Tibial artery (tissue), 4 donors: Measurements from ENCODE around the gene KCNK18.

ENCODE experiments used
- DNase-seq, 2 donors: peaks; one replicate each; pipeline ENCODE4 v3.0.0-alpha.2; 2019
- H3K27ac ChIP-seq, 2 donors: fragments of 200-600 bp; sonication (generic) in 1 of 2; 1 replicate in 1 of 2; 2 replicates in 1 of 2; pipeline ENCODE4 v1.5.1; 2018 to 2019; ENCODE audit warnings: mild to moderate bottlenecking in 1 of 2
- H3K27me3 ChIP-seq, 2 donors: fragments of 200-600 bp; sonication (generic) in 1 of 2; one replicate each; pipeline versions ENCODE4 v1.5.1 to v1.6.0; 2016 to 2019
- H3K36me3 ChIP-seq, 3 donors: fragments of 200-600 bp; sonication (generic) in 2 of 3; one replicate each; pipeline ENCODE4 v1.5.1; 2016 to 2019; ENCODE audit warnings: mild to moderate bottlenecking in 2 of 3
- H3K4me1 ChIP-seq, 4 donors: fragments of 200-600 bp; sonication (generic) in 2 of 4; 1 replicate in 3 of 4; 2 replicates in 1 of 4; pipeline ENCODE4 v1.5.1; 2016 to 2019
- H3K4me3 ChIP-seq, 2 donors: fragments of 200-600 bp; sonication (generic) in 1 of 2; 1 replicate in 1 of 2; 2 replicates in 1 of 2; pipeline ENCODE4 v1.5.1; 2018 to 2019; ENCODE audit warnings: mild to moderate bottlenecking in 2 of 2
- H3K9me3 ChIP-seq, 3 donors: fragments of 200-600 bp; sonication (generic) in 1 of 3; one replicate each; pipeline ENCODE4 v1.5.1; 2016 to 2019
- intact Hi-C: fragments of 100-400 bp; cut with DNase I; formaldehyde crosslinking; loops from one replicate; pipeline ENCODE4 v1.15.0; 2023; ENCODE audit warnings: low total_unique reads
- TF ChIP-seq, protein P1 (sequence below), 2 experiments: fragments of 200-600 bp in 1 of 2; fragments of 450-650 bp in 1 of 2; IDR thresholded peaks; one replicate each; pipeline ENCODE4 v1.5.1; 2017 to 2019; ENCODE audit warnings: antibody characterized with exemption in 2 of 2, mild to moderate bottlenecking in 1 of 2, moderate library complexity in 1 of 2

The KCNK18 gene

GRCh38 chr10:117204316-117204715 lies 7.0 kb downstream of the KCNK18 start:
- H3K4me3 ChIP-seq = no peak overlapping the region
- H3K36me3 ChIP-seq = no peaks in the 10 kb centered on the region
- H3K27me3 ChIP-seq = peaks cover 0 to 44% of the 10 kb centered on the region in 2 donors
- H3K27ac ChIP-seq = no peak overlapping the region
- H3K9me3 ChIP-seq = no peaks in the 10 kb centered on the region
- TF ChIP-seq, protein P1, sequence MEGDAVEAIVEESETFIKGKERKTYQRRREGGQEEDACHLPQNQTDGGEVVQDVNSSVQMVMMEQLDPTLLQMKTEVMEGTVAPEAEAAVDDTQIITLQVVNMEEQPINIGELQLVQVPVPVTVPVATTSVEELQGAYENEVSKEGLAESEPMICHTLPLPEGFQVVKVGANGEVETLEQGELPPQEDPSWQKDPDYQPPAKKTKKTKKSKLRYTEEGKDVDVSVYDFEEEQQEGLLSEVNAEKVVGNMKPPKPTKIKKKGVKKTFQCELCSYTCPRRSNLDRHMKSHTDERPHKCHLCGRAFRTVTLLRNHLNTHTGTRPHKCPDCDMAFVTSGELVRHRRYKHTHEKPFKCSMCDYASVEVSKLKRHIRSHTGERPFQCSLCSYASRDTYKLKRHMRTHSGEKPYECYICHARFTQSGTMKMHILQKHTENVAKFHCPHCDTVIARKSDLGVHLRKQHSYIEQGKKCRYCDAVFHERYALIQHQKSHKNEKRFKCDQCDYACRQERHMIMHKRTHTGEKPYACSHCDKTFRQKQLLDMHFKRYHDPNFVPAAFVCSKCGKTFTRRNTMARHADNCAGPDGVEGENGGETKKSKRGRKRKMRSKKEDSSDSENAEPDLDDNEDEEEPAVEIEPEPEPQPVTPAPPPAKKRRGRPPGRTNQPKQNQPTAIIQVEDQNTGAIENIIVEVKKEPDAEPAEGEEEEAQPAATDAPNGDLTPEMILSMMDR (IDR thresholded peaks at IDR 0.05) = no peak
- H3K4me1 ChIP-seq = no peaks in the 10 kb centered on the region
- DNase-seq = no peak
- intact Hi-C loops = no loop called here

GRCh38 chr10:117212176-117212575 lies 14.9 kb downstream of the KCNK18 start:
- no peak for DNase-seq
- H3K9me3 ChIP-seq = peaks cover 0 to 5% (median 0%) of the 10 kb centered on the region in 3 donors
- TF ChIP-seq, protein P1 (IDR thresholded peaks at IDR 0.05) = no peak
- peaks cover 0 to 11% (median 9%) of the 10 kb centered on the region in 4 donors for H3K4me1 ChIP-seq
- H3K4me3 ChIP-seq = no peak overlapping the region
- no peak overlapping the region for H3K27ac ChIP-seq
- H3K36me3 ChIP-seq = no peaks in the 10 kb centered on the region
- intact Hi-C loops = loop anchor here (10.0 kb wide), 3 partner anchors 113 to 1033 kb away; no protein-coding TSS in a partner anchor
- H3K27me3 ChIP-seq = peaks cover 0 to 48% of the 10 kb centered on the region in 2 donors

DNA sequence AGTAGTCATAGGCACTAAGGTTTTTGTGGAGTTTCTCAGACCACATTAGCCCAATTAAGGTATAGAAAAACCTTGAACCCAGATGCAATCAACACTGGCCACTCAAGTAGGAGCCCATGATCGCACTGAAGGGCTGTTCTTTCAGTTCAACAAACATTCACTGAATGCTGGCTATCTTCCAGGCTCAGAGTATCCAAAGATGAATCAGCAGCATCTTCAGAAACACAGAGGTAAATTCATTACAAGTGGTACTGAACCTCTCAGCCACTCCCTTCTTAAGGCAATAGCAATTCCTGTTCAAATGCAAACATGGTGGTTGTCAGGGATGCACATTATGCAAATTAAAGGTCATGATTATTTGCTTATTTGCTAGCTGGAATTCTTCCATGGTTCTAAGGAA lies 17.1 kb downstream of the KCNK18 start:
- peaks cover 0 to 15% (median 11%) of the 10 kb centered on the region in 4 donors for H3K4me1 ChIP-seq
- H3K27ac ChIP-seq = no peak overlapping the region
- intact Hi-C loops = loop anchor here (10.0 kb wide), 3 partner anchors 110 to 1030 kb away; no protein-coding TSS in a partner anchor
- H3K4me3 ChIP-seq = no peak overlapping the region
- H3K36me3 ChIP-seq = no peaks in the 10 kb centered on the region
- peaks cover 0 to 50% of the 10 kb centered on the region in 2 donors for H3K27me3 ChIP-seq
- no peak for DNase-seq
- TF ChIP-seq, protein P1 (IDR thresholded peaks at IDR 0.05) = no peak
- H3K9me3 ChIP-seq = peaks cover 0 to 5% (median 0%) of the 10 kb centered on the region in 3 donors

- Histone ChIP-seq H3K36me3 (no peaks in the 10 kb centered on the region), H3K4me3 (no peak overlapping the region), H3K9me3 (peaks cover 0 to 5% (median 0%) of the 10 kb centered on the region in 3 donors), H3K4me1 (peaks cover 0 to 15% (median 11%) of the 10 kb centered on the region in 4 donors), H3K27me3 (peaks cover 0 to 46% of the 10 kb centered on the region in 2 donors), H3K27ac (no peak overlapping the region)
- TF ChIP-seq, protein P1 (IDR thresholded peaks at IDR 0.05) = no peak
- intact Hi-C loops = loop anchor here (10.0 kb wide), 3 partner anchors 110 to 1030 kb away; no protein-coding TSS in a partner anchor
- DNase-seq = no peak
These were observed 17.8 kb downstream of the KCNK18 start for GRCh38 chr10:117215079-117215478.

- TF ChIP-seq, protein P1 (IDR thresholded peaks at IDR 0.05) = no peak
- peaks cover 0 to 47% of the 10 kb centered on the region in 2 donors for H3K27me3 ChIP-seq
- intact Hi-C loops = loop anchor here (10.0 kb wide), 3 partner anchors 109 to 1029 kb away; no protein-coding TSS in a partner anchor
- DNase-seq = no peak
- no peak overlapping the region for H3K27ac ChIP-seq
- peaks cover 0 to 5% (median 0%) of the 10 kb centered on the region in 3 donors for H3K9me3 ChIP-seq
- H3K4me1 ChIP-seq = peaks cover 0 to 15% (median 11%) of the 10 kb centered on the region in 4 donors
- H3K36me3 ChIP-seq = no peaks in the 10 kb centered on the region
- H3K4me3 ChIP-seq = no peak overlapping the region
These were observed 18.7 kb downstream of the KCNK18 start for GRCh38 chr10:117216028-117216427.
